Right kidney (tissue), 9 donors: ENCODE results near the gene PCOLCE2.
A peak's percentile ranks its signal among the peaks of the same experiment; 100 is the strongest.

Experiments used
- DNase-seq: peaks from one replicate; pipeline ENCODE4 v3.0.0-alpha.2; 2016
- long read RNA-seq, 8 donors: transcript quantifications; one replicate each; lab custom pipeline, GENCODE V29; 2026

Gene PCOLCE2
- long read RNA-seq, donor 1: 0 reads
- long read RNA-seq, donor 2, partial matches to known transcripts: 45 of 48 reads
- long read RNA-seq, donor 2, other reads (novel, unspliced or antisense): 0 of 48 reads
- long read RNA-seq, donor 3: 0 reads
- long read RNA-seq, donor 4: 0 reads
- long read RNA-seq, donor 5, partial matches to known transcripts: 0 of 2 reads
- long read RNA-seq, donor 5, other reads (novel, unspliced or antisense): 0 of 2 reads
- long read RNA-seq, donor 6: 0 reads
- long read RNA-seq, donor 7, partial matches to known transcripts: 0 of 4 reads
- long read RNA-seq, donor 7, other reads (novel, unspliced or antisense): 0 of 4 reads
- long read RNA-seq, donor 8: 0 reads

DNA sequence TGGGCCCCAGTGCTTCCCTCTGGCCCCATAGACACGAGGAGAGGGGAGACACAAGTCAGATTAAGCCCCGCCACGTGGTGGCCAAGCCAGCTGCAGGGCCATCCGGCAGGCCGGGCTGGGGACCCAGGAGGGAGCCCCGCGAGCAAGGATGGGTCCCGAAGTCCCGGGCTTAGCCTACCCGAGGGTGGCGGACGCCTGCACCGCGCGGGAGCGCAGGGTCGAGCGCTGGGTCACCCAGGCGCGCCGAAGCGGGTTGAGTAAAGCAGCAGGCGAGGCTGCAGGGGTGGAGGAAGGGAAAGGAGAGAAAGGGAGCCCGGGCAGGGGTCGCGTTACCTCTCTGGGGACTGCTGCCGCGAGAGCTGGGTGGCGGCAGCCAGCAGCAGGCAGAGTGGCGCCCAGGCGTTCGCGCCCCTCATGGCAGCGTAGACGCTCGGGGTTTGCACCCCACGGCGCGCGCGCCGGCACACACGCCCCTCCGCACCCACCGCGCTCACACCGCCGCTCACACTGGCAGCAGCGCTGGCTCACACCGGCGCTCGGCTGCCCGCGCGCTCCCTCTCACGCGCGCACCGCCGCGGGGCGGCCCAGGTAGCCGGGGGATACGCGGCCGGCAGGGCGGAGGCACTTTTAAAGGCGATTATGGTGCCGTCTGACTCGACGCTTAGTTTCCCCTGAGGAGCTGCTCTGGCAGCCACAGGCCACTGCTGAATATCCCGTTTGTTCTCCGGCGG lies at the start of gene PCOLCE2:
TSS of gene PCOLCE2 (minus strand) at position 603 of the 731 bp plus-strand sequence. CDS start at position 416, 187 bp downstream.
- DNase-seq: peak; percentile 84

- no peak for DNase-seq
These were observed 47.1 kb upstream of the PCOLCE2 start for GRCh38 chr3:142935963-142936362.

GRCh38 chr3:142934887-142935269 lies 46.0 kb upstream of the PCOLCE2 start:
- no peak for DNase-seq

DNA sequence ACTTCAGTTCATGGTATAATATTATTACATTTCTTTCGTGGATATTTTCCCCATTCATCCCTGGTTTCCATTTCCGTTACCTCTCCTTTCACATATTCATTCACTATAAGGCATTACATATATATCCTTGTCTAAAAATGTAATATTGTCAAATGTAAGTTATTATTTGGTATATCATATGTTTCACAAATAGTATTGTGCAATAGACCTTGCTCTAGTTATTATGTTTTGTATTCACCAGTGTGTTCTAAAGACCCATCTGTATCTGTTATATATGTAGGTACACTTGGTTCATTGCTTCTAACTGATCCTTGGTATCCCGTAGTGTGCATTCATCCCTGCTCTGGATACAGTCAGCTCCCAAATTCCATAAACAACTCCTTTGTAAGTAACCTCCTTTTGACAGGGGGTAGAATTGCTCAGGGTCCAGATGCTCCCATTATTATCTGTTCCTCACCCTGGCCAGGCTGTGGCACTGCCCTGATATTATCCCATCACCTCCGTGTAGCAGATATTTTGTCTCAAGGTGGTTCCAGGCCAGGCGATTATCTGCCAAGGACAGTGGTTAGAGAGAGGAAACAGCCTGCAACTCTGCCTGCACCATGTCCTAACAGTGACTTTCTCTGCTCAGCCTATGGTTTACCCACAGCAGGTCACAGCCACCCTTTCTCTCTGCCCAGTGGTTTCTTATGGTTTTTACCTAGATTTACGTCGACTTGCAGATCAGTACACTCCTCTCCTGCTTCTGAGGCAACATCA lies 45.4 kb upstream of the PCOLCE2 start:
- DNase-seq: no peak

DNA sequence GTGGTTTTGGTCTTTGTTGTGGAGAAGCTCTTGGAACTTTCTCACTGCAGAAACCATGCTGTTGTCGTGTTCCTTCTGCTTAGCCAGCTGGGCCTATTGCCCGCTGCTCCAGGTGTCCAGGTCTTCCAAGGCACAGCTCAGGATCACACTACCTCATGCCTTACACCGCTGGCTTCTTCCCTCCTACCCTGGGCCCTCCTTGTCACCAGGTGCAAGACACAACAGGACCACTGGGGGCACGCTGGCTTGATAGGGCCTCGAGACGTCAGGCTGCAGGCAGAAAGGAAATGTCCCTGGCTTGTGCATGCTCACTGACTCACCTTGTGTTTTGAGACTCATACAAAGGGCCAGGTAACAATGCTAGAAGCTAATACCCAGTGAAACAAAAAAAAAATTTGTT lies 42.3 kb upstream of the PCOLCE2 start:
- DNase-seq: no peak

DNA sequence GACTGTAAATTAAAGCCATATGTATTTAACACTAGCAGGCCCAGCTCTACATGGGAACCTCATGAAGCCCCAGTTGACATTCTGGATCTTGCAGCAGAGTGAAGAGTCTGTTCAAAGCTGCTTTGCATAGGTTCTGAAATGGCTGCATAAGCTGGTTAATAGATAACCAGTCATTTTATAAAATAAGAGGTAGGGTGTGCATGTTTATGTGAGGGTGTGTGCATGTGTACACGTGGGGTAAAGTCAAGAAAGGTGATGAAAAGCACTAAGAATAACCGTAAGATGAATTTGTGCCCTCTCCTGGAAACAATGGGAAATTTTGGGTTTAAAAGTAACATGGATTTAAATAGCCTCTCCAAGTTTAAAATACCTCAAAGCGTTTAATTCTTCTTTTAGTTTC lies 41.6 kb upstream of the PCOLCE2 start:
- no peak for DNase-seq

GRCh38 chr3:142929890-142930289 lies 41.0 kb upstream of the PCOLCE2 start:
- no peak for DNase-seq

- no peak for DNase-seq
These were observed 40.2 kb upstream of the PCOLCE2 start for GRCh38 chr3:142929109-142929508.

DNA sequence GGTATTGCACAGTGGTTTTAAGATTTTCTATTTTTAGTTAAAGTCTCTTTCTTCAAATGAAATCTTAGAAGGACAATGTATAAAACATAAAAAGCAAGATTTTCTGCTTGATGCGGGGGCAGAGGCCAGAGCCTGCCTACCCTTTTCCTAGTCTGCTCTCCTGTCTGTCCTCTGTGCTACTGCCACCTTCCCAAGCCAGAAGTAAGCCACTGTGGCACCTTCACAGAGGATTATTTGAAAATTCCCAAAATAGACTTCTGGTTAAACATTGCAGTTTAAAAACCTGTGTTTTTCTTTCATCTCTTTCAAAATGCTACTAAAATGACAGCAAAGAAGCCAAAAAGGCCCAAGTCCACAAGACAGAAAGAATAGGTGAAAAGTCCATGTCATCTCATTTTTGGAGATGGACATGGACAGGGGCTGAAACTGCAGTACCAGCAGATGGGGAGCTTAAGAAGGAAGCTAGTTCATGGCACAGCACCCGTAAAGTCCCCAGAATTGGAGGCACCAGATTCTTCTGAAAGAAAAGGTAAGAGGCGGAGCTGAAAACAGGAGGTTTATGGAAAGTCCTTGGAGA lies 37.6 kb upstream of the PCOLCE2 start:
- DNase-seq: no peak

DNA sequence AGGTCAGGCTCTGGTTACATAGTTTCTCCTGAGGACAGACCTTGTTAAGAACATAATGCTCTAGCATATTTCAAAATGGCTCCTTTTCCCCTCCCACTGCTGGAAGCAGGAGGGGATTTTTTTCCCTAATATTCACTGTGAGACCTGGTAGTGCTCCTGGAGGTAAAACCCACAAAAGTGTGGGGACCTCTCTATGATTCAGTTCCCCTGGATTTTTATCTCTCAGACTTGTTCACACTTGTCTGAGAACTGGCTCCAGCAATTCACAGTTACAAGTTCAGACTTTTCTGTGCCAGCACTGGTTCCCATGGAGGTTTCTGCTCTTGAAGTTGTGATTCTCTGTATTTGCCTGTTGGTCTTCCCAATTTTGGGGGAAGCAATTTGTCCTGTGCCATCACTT lies 36.3 kb upstream of the PCOLCE2 start:
- DNase-seq: no peak

DNA sequence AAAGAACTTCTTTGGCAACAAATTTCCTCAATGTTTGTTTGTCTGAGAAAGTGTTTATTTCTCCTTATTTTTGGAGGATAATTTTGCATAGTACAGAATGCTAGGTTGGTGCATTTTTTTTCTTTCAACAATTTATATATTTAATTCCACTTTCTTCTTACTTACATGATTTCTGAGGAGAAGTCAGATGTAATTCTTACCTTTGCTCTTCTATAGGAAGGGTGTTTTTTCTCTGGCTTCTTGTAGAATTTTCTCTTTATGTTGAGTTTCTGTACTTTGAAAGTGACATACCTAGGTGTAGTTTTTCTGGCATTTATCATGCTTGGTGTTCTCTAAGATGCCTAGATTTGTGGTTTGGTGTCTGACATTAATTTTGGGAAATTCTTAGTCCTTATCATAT lies 34.8 kb upstream of the PCOLCE2 start:
- no peak for DNase-seq

- DNase-seq: no peak
These were observed 27.7 kb upstream of the PCOLCE2 start for GRCh38 chr3:142916605-142917004.

- DNase-seq: no peak
These were observed 26.8 kb upstream of the PCOLCE2 start for GRCh38 chr3:142915636-142916035.

GRCh38 chr3:142914286-142914811 lies 25.5 kb upstream of the PCOLCE2 start:
- DNase-seq: no peak

GRCh38 chr3:142913432-142913831 lies 24.5 kb upstream of the PCOLCE2 start:
- no peak for DNase-seq

GRCh38 chr3:142912402-142913172 lies 23.7 kb upstream of the PCOLCE2 start:
- no peak for DNase-seq

DNA sequence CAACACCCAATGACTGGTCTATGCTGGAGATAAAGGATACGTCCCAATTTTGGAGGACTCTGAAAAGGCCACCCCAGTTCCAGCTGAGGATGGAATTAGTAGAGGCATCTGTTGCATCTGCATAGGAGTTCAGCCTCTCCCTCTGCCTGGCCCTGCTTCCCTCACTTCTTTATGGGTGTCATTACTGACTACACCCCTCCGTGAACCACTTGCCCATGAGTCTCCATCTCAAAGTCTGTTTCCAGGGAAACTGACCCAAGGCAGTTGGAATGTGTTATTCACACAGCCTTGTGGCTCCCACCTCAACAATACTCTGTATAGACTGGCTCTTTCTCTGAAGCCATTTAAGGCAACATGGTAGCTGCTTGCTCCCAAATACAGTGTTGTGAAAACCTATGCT lies 21.4 kb upstream of the PCOLCE2 start:
- no peak for DNase-seq

DNA sequence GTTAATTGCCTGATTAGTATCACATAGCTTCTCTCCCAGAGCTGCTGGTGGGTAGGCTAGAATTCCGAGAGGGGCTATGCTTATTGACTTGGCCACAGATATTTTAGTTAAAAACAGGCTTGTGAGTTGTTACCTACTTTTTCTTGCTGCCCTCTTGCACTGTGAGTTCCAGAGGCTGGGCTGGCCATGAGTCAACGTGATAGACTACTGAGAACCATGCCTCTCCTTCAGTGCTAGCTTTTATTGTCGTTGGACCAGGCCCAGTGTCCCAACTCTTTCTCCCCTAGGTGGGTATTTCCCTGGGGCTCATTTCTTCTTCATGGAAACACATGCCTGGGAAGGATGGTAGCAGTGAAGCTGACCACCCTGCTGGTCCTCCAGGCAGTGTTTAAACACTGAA lies 20.4 kb upstream of the PCOLCE2 start:
- no peak for DNase-seq

- DNase-seq: no peak
These were observed 19.1 kb upstream of the PCOLCE2 start for GRCh38 chr3:142907996-142908395.

DNA sequence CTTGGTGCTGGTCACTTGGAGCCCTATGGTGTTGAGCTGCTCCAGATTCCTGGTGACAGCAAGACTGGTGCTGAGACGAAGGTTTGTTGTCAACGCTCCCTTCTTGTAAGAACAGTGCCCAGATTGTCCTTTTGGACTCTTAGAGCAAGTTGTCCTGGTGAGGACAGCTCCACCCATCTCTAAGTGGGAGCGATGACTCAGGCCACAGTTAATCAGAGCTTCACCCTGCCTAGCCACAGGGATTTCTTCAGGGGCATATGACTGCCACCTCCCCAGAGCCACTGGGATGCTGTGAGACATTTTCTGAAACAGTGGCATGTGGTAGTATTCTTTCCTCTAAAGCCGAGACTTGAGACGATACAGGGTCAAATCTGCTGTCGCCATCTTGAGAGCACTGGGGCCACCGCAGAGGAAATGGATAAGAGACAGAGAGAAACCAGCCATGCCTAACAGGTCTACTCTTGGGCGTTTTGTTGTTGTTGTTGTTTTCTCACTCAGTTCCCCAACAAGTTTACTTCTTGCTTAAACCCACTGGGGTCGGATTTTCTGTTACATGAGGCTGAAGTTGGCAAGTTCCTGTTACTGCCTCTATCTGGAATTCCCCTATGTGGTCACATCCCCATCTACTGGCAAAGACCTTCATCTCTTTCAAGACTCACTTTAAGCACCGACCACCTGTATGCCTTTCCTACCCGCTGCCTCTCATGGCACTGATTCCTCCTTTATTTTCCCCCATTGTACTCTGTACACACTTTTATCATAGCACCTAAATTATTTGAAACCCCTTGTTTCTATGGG lies 16.0 kb upstream of the PCOLCE2 start:
- no peak for DNase-seq

GRCh38 chr3:142902356-142902755 lies 13.5 kb upstream of the PCOLCE2 start:
- no peak for DNase-seq
